Neural cell (in vitro differentiated cells): ENCODE data around the gene KLHDC7B.

Experiments
- EP300 ChIP-seq: fragments of 450-650 bp; conservative IDR thresholded peaks from 2 replicates; pipeline ENCODE4 v1.6.1; 2014; ENCODE audit warnings: antibody characterized with exemption, mild to moderate bottlenecking, moderate library complexity; ENCODE audit not compliant: poor library complexity, severe bottlenecking
- EZH2 ChIP-seq: fragments of 200-600, 300-800 bp; shearing (Covaris generic), sonication (generic); IDR thresholded peaks from 2 replicates; pipeline ENCODE4 v1.6.1; 2014; ENCODE audit warnings: antibody characterized with exemption, low read length, borderline replicate concordance, mild to moderate bottlenecking; ENCODE audit not compliant: insufficient read depth, poor library complexity, severe bottlenecking
- POLR2AphosphoS5 ChIP-seq: IDR thresholded peaks from 2 replicates; pipeline ENCODE4 v1.6.1; 2012
- SMC3 ChIP-seq: fragments of 450-650 bp; conservative IDR thresholded peaks from 2 replicates; pipeline ENCODE4 v1.6.1; 2014; ENCODE audit warnings: antibody characterized with exemption, mild to moderate bottlenecking, moderate library complexity; ENCODE audit not compliant: poor library complexity
- TAF1 ChIP-seq: IDR thresholded peaks from 2 replicates; pipeline ENCODE4 v1.6.1; 2012; ENCODE audit warnings: low read depth
- TF ChIP-seq, protein P1 (sequence below): fragments of 450-650 bp; IDR thresholded peaks from 2 replicates; pipeline ENCODE4 v1.5.1; 2014; ENCODE audit warnings: antibody characterized with exemption, mild to moderate bottlenecking, moderate library complexity; ENCODE audit not compliant: poor library complexity, severe bottlenecking
- TF ChIP-seq, protein P2 (sequence below): IDR thresholded peaks from 2 replicates; pipeline ENCODE4 v1.6.1; 2012; ENCODE audit warnings: borderline replicate concordance

DNA sequence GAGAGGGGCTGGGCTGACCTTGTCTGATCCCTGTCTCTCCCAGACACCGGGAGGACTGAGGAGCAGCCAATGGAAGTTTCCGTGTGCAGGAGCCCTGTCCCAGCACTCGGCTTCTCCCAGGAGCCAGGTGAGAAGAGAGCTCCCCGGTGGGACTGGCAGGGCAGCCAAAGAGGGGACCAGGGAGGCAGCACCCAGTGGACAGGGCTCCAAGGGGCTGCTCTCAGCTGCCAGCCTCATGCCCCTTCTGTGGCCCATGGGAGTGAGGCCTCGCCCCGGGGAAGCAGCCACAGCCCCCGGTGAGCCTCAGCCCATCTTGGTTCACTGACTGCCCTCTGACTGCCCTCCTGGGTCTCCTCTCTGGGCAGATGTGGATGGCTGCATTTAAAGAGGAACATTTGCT, 27.1 kb upstream of the KLHDC7B start:
- TF ChIP-seq, protein P1, sequence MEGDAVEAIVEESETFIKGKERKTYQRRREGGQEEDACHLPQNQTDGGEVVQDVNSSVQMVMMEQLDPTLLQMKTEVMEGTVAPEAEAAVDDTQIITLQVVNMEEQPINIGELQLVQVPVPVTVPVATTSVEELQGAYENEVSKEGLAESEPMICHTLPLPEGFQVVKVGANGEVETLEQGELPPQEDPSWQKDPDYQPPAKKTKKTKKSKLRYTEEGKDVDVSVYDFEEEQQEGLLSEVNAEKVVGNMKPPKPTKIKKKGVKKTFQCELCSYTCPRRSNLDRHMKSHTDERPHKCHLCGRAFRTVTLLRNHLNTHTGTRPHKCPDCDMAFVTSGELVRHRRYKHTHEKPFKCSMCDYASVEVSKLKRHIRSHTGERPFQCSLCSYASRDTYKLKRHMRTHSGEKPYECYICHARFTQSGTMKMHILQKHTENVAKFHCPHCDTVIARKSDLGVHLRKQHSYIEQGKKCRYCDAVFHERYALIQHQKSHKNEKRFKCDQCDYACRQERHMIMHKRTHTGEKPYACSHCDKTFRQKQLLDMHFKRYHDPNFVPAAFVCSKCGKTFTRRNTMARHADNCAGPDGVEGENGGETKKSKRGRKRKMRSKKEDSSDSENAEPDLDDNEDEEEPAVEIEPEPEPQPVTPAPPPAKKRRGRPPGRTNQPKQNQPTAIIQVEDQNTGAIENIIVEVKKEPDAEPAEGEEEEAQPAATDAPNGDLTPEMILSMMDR = no peak
- TF ChIP-seq, protein P2, sequence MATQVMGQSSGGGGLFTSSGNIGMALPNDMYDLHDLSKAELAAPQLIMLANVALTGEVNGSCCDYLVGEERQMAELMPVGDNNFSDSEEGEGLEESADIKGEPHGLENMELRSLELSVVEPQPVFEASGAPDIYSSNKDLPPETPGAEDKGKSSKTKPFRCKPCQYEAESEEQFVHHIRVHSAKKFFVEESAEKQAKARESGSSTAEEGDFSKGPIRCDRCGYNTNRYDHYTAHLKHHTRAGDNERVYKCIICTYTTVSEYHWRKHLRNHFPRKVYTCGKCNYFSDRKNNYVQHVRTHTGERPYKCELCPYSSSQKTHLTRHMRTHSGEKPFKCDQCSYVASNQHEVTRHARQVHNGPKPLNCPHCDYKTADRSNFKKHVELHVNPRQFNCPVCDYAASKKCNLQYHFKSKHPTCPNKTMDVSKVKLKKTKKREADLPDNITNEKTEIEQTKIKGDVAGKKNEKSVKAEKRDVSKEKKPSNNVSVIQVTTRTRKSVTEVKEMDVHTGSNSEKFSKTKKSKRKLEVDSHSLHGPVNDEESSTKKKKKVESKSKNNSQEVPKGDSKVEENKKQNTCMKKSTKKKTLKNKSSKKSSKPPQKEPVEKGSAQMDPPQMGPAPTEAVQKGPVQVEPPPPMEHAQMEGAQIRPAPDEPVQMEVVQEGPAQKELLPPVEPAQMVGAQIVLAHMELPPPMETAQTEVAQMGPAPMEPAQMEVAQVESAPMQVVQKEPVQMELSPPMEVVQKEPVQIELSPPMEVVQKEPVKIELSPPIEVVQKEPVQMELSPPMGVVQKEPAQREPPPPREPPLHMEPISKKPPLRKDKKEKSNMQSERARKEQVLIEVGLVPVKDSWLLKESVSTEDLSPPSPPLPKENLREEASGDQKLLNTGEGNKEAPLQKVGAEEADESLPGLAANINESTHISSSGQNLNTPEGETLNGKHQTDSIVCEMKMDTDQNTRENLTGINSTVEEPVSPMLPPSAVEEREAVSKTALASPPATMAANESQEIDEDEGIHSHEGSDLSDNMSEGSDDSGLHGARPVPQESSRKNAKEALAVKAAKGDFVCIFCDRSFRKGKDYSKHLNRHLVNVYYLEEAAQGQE = no peak
- no peak for TF ChIP-seq POLR2AphosphoS5
- TF ChIP-seq EZH2 = no peak
- TF ChIP-seq SMC3 = no peak
- TF ChIP-seq TAF1 = no peak
- TF ChIP-seq EP300 = no peak
